Measurements from ENCODE around the gene OR52B6.
"Not testable (repeated sequence)": the region's sequence is repeated elsewhere in the genome, so short reads cannot be mapped to it uniquely, and the experiment has no call there.

Gene OR52B6

DNA sequence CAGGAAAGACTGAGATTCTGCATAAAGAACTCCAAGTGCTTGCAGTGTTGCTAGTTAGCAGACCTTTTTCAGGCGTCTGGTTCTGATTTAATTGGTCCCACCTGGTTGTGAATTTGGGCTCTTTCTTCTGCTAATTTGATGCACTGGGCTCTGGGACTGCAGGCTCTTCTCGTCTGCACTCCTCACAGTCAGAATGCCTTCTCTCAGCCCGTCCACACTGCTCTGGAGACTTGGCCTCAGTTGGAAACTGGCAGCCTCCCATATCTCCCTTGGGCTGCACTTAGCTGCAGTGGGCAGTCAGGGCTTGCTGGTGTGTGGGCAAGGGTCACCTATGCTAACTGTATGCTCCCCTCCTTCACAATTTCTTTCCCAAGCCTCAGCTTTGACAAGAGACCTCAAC is 17.3 kb downstream of the OR52B6 start:
- no peak for DNase-seq

DNA sequence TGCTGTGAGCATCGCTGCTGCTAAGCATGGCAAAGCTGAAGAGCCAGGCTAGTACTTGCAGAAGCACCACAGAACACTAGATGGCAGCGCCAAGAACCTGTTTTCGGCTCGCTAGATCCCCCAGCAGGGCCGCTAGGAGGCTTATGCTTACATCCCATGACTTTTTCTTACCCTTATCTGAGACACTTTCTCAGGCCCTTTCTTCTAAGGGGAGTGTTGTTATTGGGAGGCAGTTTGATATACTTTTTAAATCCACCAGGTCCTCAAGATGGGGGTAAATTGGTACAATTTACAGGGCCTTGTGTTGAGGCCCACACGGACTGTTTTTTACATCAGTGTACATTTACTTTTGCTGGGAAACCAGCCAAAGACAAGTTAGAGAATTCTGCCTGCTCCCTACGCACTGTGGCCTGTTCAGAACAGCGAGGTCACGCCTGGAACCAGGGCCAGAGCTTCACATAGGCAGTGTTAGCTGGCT is 19.7 kb downstream of the OR52B6 start:
- peak; percentile 63 for DNase-seq

- not testable (repeated sequence) for DNase-seq
Measured at GRCh38 chr11:5602791-5603190, 22.1 kb downstream of the OR52B6 start.

- DNase-seq, result no peak
Measured at GRCh38 chr11:5603326-5603725, 22.6 kb downstream of the OR52B6 start.

- no peak for DNase-seq
Measured at GRCh38 chr11:5604896-5605295, 24.2 kb downstream of the OR52B6 start.

DNA sequence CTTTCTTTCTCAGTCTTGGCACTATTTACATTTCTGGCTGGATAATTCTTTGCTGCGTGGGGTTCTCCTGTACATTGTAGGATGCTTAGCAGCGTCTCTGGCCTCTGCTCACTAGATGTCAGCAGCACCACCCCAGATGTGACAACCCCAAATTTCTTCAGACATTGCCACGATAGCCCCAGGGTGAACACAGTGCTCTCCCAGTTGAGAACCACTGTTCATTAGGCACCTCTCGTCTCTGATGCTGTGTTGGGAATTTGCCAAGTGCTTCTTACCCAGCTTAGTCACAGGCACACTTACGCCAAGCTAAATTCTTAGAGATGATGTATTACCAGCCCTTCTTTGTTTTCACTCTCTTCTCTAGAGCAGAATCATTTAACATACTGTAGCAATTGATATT is 25.2 kb downstream of the OR52B6 start:
- no peak for DNase-seq

DNA sequence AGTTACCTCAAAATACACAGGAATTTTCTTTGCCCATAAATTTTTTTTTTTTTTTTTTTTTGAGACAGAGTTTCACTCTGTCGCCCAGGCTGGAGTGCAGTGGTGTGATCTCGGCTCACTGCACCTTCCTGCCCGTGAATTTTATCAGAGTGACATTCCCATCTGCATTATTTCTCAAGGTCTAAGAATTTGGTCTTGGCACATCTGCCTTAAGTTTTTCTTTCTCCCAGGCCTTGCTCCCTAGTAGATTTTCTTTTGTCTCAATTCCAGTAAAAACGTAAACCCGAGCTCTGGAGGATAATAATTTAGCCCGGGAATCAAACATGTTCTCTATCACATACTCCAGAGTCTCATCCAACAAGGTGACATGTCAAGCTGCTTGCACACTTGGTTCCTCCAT is 28.1 kb downstream of the OR52B6 start:
- no peak for DNase-seq

- DNase-seq, result no peak
Measured at GRCh38 chr11:5610446-5610845, 29.8 kb downstream of the OR52B6 start.

GRCh38 chr11:5611627-5612026 is 30.9 kb downstream of the OR52B6 start:
- no peak for DNase-seq

GRCh38 chr11:5618807-5619206 is 38.1 kb downstream of the OR52B6 start:
- no peak for DNase-seq

GRCh38 chr11:5620651-5621521 is 40.2 kb downstream of the OR52B6 start:
- no peak for DNase-seq

GRCh38 chr11:5621580-5621979 is 40.9 kb downstream of the OR52B6 start:
- no peak for DNase-seq

- no peak for DNase-seq
Measured at GRCh38 chr11:5622802-5623201, 42.1 kb downstream of the OR52B6 start.

DNA sequence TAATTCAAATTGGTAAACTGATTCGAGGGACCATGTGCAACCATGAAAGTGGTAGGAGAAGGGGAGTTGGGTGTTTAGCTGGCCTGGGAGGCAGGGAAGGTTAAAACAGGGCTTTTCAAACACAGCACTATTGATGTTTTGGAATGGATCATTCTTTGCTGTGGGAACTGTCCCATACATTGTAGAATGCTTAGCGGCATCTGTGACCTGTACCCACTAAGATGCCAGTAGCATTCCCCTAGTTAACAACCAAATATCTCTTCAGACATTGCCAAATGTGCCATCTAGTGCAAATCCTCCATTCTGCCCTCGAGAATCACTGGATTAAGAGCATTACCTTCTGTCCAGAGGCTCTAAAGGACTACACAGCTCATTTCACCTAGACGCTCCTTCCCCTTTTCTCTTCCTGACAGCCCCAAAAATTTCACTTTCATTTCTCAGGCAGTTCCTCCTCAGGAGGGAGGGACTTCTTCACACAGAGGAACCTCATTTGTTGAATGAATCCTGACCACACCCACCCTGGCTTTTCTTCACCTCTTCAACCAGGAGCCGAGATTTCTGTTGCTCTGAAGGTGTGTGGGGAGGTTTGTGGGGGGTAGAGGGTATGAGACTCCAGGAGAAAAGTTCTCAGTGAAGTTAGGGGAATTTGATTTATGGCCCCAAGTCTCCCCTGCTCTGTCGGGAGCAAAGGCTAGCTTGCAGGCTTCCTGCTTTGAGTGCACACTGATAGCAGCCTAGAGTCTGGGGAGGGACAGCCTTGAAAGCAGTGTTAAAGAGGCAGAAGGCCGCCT is 44.0 kb downstream of the OR52B6 start, which contains the start of gene TRIM34:
TRIM34 (plus strand) TSS at position 513 of the 791 bp plus-strand sequence. CDS start 7,331 bp downstream, outside the sequence.
- DNase-seq, result no peak

- DNase-seq, result no peak
Measured at GRCh38 chr11:5625281-5625680, 44.6 kb downstream of the OR52B6 start.

DNA sequence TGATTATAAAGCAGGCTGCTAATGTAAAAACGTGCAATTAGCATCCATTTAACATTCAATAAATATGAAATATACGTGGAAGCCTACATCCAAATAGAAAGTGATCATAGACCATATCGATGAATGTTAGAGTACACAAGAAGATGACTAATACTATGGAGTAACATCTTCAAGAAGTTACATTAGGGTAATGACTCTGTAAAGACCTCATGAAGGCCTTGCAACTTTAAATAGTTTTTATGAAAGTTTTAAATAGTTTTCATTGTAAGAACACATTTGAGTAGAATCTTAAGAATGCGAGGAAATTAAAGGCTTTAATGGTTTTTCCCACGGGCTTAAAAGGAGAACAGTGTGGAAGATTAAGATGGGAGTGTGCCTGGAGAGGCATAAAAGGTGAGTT is 45.5 kb downstream of the OR52B6 start:
- no peak for DNase-seq

DNA sequence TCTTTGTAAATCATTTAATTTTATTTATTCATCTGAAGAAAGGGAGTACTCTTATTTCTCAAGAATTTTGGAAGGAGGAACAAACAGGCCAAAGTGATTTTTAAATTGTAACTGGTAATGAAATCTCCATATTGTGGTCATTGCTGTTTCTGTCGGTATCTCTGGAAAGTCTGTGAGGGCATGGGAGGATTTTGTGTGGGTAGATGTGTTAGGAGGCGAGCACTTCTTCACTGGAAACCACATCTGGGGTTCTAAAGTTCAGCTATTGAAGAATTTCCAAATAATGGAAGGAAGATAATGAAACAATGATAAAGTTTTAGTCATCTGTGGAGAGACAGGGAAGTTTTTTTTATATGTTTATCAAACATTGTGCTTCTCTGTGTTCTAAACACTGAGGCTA is 50.7 kb downstream of the OR52B6 start:
- no peak for DNase-seq
